ENCODE results near the gene DHRSX.

DHRSX gene

DNA sequence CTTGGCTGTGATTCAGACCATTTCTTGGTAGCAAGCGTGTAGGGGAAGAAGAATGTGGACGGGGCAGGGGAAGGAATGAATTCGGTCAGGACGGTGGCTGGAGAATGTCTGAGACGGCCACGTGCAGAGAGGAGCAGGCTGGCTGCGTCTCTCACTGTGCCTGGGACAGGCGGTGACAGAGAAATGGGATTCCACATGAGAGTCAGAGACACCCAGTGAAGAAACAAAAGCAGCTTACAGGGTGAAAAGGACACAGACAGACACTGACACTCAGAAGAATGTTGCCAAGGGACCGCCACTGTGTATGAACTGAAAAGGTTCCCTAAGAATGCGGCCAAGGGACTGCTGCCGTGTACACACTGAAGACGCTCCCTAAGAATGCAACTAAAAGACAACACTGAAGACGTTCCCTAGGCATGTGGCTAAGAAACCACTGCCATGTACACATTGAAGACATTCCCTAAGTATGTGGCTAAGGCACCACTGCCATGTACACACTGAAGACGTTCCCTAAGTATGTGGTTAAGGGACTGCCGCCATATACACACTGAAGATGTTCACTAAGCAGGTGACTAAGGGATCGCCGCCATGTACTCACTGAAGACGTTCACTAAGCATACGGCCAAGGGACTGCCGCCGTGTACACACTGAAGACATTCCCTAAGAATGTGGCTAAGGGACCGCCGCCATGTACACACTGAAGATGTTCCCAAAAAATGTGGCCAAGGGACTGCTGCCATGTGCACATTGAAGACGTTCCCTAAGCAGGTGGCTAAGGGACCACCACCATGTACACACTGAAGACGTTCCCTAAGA is 49.1 kb downstream of the DHRSX start:
- no peak for DNase-seq

DNA sequence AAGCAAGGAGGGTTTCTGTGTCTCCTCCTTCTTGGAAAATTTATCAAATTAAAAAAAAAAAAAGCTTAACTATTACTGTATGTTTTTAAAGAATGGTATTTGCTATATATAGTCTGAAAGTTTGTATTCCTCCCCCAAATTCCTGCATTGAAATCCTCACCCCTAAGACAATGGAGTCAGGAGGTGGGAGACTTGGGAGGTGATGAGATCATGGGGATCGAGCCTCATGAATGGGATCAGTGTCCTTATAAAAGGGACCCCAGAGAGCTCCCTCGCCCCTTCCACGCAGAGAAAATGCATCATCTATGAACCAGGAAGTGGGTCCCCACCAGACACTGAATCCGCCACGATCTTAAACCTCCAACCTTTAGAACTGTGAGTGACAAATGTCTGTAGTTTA is 50.1 kb downstream of the DHRSX start:
- DNase-seq, result no peak

- no peak for DNase-seq
Observed at GRCh38 chrX:2449135-2449886, 51.5 kb downstream of the DHRSX start.

DNA sequence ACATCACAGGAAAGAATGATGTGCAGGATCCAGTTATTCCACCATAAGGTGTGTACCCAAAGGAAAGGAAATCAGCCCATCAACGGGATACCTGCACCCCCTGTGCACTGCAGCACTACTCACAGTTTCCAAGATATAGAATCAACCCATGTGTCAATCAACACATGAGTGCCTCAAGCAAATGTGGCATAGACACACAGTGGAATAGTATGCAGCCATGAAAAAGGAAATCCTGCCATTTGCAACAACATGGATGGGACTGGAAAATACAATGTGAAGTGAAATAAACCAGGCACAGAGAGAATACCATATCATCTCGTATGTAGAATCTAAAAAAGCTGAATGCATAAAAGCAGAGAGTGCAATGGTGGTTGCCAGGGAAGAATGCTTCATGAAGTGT is 53.3 kb downstream of the DHRSX start:
- no peak for DNase-seq

- no peak for DNase-seq
Observed at GRCh38 chrX:2446815-2447214, 54.0 kb downstream of the DHRSX start.

DNA sequence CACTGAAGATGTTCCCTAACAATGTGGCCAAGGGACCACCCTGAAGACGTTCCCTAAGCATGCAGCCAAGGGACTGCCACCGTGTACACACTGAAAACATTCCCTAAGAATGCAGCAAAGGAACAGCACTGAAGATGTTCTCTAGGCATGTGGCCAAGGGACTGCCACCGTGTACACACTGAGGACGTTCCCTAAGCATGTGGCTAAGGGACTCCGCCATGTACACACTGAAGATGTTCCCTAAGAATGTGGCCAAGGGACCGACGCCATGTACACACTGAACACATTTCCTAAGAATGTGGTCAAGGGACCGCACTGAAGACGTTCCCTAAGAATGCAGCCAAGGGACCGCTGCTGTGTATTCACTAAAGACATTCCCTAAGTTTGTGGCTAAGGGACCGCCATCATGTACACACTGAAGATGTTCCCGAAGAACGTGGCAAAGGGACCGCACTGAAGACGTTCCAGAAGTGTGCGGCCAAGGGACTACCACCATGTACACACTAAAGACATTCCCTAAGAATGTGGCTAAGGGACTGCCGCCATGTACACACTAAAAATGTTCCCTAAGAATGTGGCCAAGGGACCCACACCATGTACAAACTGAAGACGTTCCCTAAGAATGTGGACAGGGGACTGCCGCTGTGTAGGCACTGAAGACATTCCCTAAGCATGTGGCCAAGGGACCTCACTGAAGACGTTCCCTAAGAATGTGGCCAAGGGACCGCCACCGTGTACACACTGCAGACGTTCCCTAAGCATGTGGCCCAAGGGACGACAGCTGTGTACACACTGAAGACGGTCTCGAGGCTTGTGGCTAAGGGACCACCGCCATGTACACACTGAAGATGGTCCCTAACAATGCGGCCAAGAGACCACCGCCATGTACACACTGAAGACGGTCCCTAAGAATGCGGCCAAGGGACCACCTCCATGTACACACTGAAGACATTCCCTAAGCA is 54.8 kb downstream of the DHRSX start:
- DNase-seq, result no peak

- no peak for DNase-seq
Observed at GRCh38 chrX:2442694-2443093, 58.1 kb downstream of the DHRSX start.

- no peak for DNase-seq
Observed at GRCh38 chrX:2441466-2441865, 59.3 kb downstream of the DHRSX start.

DNA sequence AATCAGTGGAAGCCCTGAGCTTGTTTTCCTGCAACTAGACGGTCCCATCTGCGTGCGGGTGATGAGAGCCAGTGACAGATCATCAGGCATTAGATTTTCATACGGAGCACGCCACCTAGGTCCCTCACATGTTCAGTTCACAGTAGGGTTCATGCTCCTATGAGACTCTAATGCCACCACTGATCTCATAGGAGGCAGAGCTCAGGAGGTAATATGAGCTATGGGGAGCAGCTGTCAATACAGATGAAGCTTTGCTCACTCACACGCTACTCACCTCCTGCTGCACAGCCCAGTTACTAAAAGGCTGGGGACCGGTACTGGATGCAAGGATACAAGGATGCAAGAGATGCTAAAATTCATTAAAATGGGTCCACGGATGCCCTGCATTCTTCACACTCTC is 61.2 kb downstream of the DHRSX start:
- DNase-seq, result no peak

DNA sequence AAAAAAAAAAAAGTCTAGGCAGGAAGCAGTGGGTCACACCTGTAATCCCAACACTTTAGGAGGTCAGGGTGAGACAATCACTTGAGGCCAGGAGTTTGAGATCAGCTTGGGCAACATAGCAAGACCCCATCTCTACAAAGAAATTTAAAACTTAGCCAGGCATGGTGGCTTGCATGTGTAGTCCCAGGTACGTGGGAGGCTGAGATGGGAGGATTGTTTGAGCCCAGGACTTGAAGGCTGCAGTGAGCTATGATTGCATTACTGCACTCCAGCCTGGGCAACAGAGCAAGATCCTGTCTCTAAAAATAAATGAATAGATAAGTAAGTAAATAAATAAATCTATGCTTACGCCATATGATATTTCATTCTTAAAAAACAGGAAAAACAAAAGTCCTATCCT is 65.3 kb downstream of the DHRSX start:
- no peak for DNase-seq

DNA sequence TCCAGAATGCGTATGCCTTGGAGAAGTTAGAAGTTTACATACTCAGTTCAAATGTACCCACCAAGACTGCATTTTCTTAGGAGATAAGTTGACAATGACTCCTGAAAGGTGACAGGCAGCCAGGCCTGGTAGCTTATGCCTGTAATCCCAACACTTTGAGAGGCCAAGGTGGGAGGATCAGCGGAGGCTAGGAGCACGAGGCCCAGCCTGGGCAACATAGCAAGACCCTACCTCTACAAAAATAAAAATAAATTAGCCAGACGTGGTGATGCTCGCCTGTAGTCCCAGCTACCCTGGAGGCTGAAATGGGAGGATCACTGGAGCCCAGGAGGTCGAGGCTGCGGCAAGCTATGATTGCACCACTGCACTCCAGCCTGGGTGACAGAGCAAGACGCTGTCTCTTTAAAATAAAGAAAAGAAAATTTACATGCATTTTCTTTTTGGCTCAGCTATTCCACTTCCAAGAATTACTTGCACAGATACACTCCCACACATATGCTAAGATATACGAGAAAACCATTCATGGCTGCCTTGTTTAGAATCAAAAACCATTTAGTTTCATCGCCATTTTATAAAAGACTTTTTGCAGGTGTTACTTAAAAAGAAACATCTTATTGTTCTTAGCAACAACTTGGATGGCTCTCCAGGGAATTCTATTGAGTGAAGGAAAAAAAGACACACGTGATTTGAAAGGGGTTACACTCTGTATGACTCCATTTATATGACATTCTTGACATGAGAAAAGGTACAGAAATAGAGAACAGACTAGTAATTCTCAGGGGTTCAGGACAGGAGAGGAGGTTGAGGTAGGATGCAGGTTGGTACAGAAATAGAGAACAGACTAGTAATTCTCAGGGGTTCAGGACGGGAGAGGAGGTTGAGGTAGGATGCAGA is 66.3 kb downstream of the DHRSX start:
- no peak for DNase-seq

GRCh38 chrX:2432298-2432863 is 68.4 kb downstream of the DHRSX start:
- no peak for DNase-seq

GRCh38 chrX:2430265-2430825 is 70.4 kb downstream of the DHRSX start:
- DNase-seq, result no peak

DNA sequence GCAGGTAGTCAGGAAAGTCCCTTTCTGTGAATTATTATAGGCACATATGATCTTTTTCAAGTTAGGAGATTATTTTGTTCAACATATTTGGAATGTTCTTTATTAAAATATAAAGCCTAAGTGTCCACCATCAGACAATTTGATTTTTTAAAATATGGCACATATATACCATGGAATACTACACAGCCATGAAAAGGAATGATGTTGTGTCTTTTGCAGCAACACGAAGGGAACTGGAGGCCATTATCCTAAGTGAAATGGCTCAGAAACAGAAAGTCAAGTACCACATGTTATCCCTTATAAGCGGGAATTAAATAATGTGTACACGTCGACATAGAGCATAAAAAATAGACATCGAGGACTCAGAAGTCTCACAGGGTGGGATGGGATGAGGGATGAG is 73.0 kb downstream of the DHRSX start:
- no peak for DNase-seq

- DNase-seq, result no peak
Observed at GRCh38 chrX:2427147-2427546, 73.6 kb downstream of the DHRSX start.

GRCh38 chrX:2426289-2426882 is 74.4 kb downstream of the DHRSX start:
- no peak for DNase-seq

GRCh38 chrX:2425286-2426071 is 75.3 kb downstream of the DHRSX start:
- DNase-seq, result no peak

DNA sequence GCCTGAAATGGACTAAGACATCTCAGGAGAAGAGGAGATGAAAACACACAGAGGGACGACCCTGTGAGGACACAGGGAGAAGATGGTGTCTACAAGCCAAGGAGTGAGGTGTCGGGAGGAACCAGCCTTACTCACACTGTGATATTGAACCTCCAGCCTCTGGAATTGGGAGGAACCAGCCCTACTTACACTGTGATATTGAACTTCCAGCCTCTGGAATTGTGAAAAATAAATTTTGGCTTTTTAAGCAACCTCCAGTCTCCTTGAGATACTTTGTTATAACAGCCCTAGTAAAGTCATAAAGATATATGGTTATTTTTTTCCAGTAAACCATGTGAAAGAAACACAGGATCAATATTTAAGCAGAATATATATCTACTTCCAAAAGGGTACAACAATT is 76.5 kb downstream of the DHRSX start:
- DNase-seq, result no peak

DNA sequence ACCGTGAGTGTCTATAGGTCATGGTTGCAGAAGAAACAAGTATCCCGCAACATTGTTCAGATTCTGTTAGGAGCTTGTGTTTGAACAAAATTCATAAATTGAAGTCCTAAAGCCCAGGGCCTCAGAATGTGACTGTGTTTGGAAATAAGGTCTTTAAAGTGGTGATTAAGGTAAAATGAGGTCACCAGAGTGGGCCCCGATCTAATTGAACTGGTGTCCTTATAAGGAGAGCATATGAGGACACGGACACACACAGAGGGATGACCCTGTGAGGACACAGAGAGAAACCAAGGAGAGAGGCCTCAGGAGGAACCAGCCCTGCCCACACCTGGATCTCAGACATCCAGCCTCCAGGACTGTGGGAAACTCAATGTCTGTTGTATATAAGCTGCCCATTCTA is 76.9 kb downstream of the DHRSX start:
- no peak for DNase-seq

DNA sequence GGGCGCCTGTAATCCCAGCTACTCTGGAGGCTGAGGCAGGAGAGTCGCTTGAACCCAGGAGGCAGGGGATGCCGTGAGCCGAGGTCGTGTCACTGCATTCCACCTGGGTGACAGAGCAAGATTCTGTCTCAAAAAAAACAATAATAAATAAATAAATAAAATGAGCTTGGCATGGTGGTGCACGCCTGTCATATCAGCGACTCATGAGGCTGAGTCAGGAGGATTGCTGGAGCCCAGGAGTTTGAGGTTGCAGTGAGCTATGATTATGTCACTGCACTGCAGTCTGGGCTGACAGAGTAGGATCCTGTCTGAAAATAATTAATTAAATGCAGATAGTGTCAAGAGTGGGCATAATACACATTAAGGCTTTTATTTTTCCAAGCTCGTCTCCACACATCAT is 77.5 kb downstream of the DHRSX start:
- no peak for DNase-seq

Data from NCI-H510A treated with DMSO at 0.1 percent for 48 hours (cell line).